Osteocyte (in vitro differentiated cells): Measurements from ENCODE around the gene APOBEC2. TPM values are rescaled to one million over a fixed set of nuclear protein-coding genes. Genes with fewer than 3 reads are reported as not detected.

ENCODE experiments used
- DNase-seq: peaks from one replicate; pipeline ENCODE4 v3.0.0; 2021; ENCODE audit warnings: mixed read lengths; ENCODE audit not compliant: unreplicated experiment; ENCODE audit errors: extremely low spot score
- H3K27ac Mint-ChIP-seq: one replicate; pipeline ENCODE4 v1.8.0; 2021; ENCODE audit warnings: mild to moderate bottlenecking, mixed read lengths; ENCODE audit not compliant: unreplicated experiment
- H3K27me3 Mint-ChIP-seq: one replicate; pipeline ENCODE4 v1.8.0; 2021; ENCODE audit warnings: mixed read lengths; ENCODE audit not compliant: unreplicated experiment
- H3K36me3 Mint-ChIP-seq: one replicate; pipeline ENCODE4 v1.8.0; 2021; ENCODE audit warnings: mixed read lengths; ENCODE audit not compliant: unreplicated experiment
- H3K4me1 Mint-ChIP-seq: one replicate; pipeline ENCODE4 v1.8.0; 2021; ENCODE audit warnings: mixed read lengths; ENCODE audit not compliant: unreplicated experiment
- H3K4me3 Mint-ChIP-seq: one replicate; pipeline ENCODE4 v1.8.0; 2021; ENCODE audit warnings: mild to moderate bottlenecking, moderate library complexity, mixed read lengths; ENCODE audit not compliant: unreplicated experiment
- H3K9me3 Mint-ChIP-seq: one replicate; pipeline ENCODE4 v1.8.0; 2021; ENCODE audit warnings: mixed read lengths; ENCODE audit not compliant: unreplicated experiment
- total RNA-seq: library from RNA; stranded (reverse); gene quantifications from 2 replicates; pipeline ENCODE4 v1.2.1, GENCODE V29; 2021
- TF ChIP-seq, protein P1 (sequence below): fragments of 200-600 bp; sonication (generic); IDR thresholded peaks from 2 replicates; pipeline ENCODE4 v1.5.0; 2021; ENCODE audit warnings: antibody characterized with exemption, mild to moderate bottlenecking, moderate library complexity

APOBEC2 gene
- total RNA-seq, 1 donor from 2014 or later = not detected

DNA sequence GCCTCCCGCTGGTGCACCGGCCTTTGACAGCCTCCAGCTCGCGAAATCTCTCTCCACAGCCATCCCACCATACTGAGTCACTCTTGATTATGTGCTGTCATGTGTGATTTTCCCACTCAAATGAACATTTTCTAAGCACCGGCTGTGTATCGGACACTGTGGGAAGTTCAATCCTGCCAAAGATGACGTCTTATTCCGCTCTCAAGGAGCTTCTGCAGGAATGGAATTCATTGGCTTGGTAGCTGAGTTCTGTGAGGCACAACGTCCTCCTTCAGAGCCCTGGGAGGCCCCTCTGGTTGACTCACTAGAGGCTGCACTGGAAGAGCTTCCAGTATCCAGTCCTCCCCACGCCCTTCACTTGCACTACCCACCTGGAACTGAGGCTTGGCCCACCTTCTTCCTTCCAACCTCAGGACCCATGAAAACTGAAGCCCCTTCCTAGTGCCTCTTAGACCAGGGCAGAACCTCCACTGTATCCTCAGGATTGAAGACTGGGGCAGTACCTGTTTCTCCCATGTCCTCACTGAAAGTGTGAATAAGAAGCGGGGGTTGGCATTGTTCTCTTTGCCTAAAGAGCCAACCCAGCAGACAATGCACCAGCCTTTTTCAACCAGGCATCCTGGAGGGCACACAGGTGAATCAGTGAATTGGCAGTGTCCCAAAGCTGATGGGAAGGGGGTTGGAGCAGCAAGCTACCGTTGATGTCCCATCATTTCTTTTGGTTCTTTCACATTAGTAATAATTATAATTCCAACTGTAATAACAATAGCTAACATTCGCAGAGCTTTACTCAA lies 15.7 kb upstream of the APOBEC2 start:
- no peak for DNase-seq
- Mint-ChIP-seq H3K36me3 (no peaks in the 10 kb centered on the region), H3K27ac (no peak overlapping the region), H3K9me3 (no peaks in the 10 kb centered on the region), H3K4me1 (peaks cover 6% of the 10 kb centered on the region), H3K27me3 (peaks cover 23% of the 10 kb centered on the region), H3K4me3 (no peak overlapping the region)
- TF ChIP-seq, protein P1, sequence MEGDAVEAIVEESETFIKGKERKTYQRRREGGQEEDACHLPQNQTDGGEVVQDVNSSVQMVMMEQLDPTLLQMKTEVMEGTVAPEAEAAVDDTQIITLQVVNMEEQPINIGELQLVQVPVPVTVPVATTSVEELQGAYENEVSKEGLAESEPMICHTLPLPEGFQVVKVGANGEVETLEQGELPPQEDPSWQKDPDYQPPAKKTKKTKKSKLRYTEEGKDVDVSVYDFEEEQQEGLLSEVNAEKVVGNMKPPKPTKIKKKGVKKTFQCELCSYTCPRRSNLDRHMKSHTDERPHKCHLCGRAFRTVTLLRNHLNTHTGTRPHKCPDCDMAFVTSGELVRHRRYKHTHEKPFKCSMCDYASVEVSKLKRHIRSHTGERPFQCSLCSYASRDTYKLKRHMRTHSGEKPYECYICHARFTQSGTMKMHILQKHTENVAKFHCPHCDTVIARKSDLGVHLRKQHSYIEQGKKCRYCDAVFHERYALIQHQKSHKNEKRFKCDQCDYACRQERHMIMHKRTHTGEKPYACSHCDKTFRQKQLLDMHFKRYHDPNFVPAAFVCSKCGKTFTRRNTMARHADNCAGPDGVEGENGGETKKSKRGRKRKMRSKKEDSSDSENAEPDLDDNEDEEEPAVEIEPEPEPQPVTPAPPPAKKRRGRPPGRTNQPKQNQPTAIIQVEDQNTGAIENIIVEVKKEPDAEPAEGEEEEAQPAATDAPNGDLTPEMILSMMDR = no peak

GRCh38 chr6:41038205-41038604 lies 14.8 kb upstream of the APOBEC2 start:
- TF ChIP-seq, protein P1 = no peak
- DNase-seq = no peak
- Mint-ChIP-seq H3K9me3 (no peaks in the 10 kb centered on the region), H3K27ac (no peak overlapping the region), H3K27me3 (peaks cover 23% of the 10 kb centered on the region), H3K4me3 (no peak overlapping the region), H3K36me3 (no peaks in the 10 kb centered on the region), H3K4me1 (peaks cover 6% of the 10 kb centered on the region)

GRCh38 chr6:41039060-41039998 lies 13.7 kb upstream of the APOBEC2 start, which contains the start of gene UNC5CL:
TSS of gene UNC5CL (minus strand) at chr6:41039221. CDS start at chr6:41035074, 4,147 bp downstream.
- no peak for DNase-seq
- Mint-ChIP-seq H3K4me1 (peaks cover 6% of the 10 kb centered on the region), H3K27ac (no peak within 1 kb of the TSS), H3K36me3 (no peaks in the 10 kb centered on the region), H3K4me3 (no peak within 1 kb of the TSS), H3K27me3 (peaks cover 22% of the 10 kb centered on the region), H3K9me3 (no peaks in the 10 kb centered on the region)
- TF ChIP-seq, protein P1 = peak; percentile 59

- TF ChIP-seq, protein P1 = no peak
- Mint-ChIP-seq H3K4me1 (peaks cover 6% of the 10 kb centered on the region), H3K27ac (peak overlapping the region; percentile 37), H3K4me3 (no peak overlapping the region), H3K36me3 (no peaks in the 10 kb centered on the region), H3K9me3 (no peaks in the 10 kb centered on the region), H3K27me3 (peaks cover 21% of the 10 kb centered on the region)
- DNase-seq = no peak
Measured at GRCh38 chr6:41040101-41040939, 12.7 kb upstream of the APOBEC2 start.
